ENCODE results near the gene GOLGA2. TPM values are rescaled to one million over a fixed set of nuclear protein-coding genes. Genes with fewer than 3 reads are reported as not detected.

The GOLGA2 gene
- polyA plus RNA-seq, 1 of the 3 experiments (the other 2 are of a cell fraction): 103 TPM

DNA sequence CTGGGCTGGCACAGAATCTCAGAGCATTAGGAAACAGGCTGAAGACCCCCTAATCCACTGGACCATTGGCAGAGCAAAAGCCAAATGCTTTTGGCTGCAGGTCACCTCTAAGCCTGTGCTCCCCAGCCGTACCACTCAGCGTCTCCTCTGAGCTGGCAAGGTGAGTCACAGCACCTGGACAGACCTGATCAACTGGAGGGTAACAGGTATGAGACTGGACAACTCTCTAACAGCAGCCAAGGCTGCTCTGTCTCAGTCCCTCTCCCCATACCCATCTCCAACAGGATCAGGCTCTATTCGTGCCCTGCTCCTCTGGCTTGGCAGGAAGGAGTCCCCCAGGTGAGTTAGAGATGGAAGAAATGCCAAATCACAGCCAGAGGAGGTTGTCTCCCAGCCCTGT is 4.7 kb downstream of the GOLGA2 start:
- Histone ChIP-seq H3K27ac (ENCODE audit: low read depth in 2 of 2, low read length in 1 of 2) (no peak overlapping the region), H4K20me1 (ENCODE audit: insufficient read depth) (peaks cover 19% of the 10 kb centered on the region; the same call in 1 of the 2 replicates), H3K36me3 (replicated peaks in 1 of 2; ENCODE audit: control insufficient read depth in 1 of 2, insufficient read depth in 2 of 2, low read length in 1 of 2) (peaks cover 45 to 56% of the 10 kb centered on the region in 2 experiments), H3K4me3 (ENCODE audit: low read depth in 2 of 2, low read length in 1 of 2) (no peak overlapping the region), H3K4me2 (no peak overlapping the region), H3K9ac (no peak overlapping the region), H2AFZ (ENCODE audit: low read depth) (no peak overlapping the region), H3K9me3 (no peaks in the 10 kb centered on the region), H3K27me3 (ENCODE audit: insufficient read depth) (no peaks in the 10 kb centered on the region), H3F3A (replicated peaks; ENCODE audit: insufficient read depth) (peaks cover 3% of the 10 kb centered on the region), H3K79me2 (ENCODE audit: insufficient read depth) (peaks cover 42% of the 10 kb centered on the region), H3K9me2 (no peaks in the 10 kb centered on the region), H3K4me1 (ENCODE audit: control insufficient read depth in 1 of 2, insufficient read depth in 2 of 2, low read depth in 1 of 2, low read length in 1 of 2) (peaks cover 0 to 10% of the 10 kb centered on the region in 2 experiments; a peak in 1 of 4 replicates)
- CTCF ChIA-PET: no interaction called here
- POLR2A ChIA-PET: no interaction called here
- 100% methylated on average over 1 of the region's 3 CpGs for WGBS (ENCODE audit: low lambda C conversion rate)
- no peak for DNase-seq
- TF ChIP-seq RFX5 (IDR thresholded peaks at IDR 0.05; ENCODE audit: low read length) (no peak), RXRA (IDR thresholded peaks at IDR 0.05; ENCODE audit: borderline replicate concordance, low read depth) (no peak), REST (IDR thresholded peaks at IDR 0.05; ENCODE audit: low read depth, low read length) (no peak), USF2 (IDR thresholded peaks at IDR 0.05; ENCODE audit: borderline replicate concordance, low read depth, low read length) (no peak)
- TF ChIP-seq, protein P1, sequence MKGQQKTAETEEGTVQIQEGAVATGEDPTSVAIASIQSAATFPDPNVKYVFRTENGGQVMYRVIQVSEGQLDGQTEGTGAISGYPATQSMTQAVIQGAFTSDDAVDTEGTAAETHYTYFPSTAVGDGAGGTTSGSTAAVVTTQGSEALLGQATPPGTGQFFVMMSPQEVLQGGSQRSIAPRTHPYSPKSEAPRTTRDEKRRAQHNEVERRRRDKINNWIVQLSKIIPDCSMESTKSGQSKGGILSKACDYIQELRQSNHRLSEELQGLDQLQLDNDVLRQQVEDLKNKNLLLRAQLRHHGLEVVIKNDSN (IDR thresholded peaks at IDR 0.05; ENCODE audit: borderline replicate concordance, low read depth): no peak

DNA sequence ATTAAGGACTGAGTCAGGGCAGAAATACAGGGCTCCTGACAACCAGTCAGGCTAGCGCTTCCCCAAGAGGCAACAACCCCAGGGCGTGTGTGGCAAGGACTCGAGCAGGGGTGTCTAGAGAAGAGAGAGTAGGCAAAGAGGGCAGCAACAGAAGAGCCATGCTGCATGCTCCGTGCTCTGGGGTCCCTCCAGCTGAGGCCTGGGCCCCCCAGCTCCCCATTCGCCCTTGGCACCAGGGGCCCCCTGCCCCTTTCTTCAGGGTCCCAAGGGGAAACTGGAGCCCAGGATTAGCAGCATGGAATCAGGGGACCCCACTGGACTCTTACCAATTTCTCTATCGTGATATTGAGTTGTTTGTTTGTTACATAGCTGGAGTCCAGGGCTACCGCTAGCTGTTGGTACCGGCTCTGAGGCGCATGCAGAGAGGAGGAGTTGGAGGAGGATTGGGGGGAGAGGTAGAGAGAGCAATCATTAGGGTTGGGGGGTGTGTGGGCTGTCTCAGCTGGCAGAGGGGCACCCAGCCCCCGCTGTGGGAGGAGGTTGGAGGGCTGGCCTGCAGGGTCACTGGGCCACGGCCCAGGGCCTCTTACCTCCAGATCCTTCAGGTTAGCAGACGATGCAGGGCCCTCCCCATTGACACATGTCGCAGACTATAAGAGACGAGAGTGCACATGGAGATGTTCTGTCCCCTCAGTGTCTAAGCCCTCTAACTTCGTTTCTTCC is 8.8 kb downstream of the GOLGA2 start:
- no peak for DNase-seq
- peaks cover 4% of the 10 kb centered on the region for H3K79me2 ChIP-seq (ENCODE audit: insufficient read depth)
- POLR2A ChIA-PET: no interaction called here
- H3K9me3 ChIP-seq: no peaks in the 10 kb centered on the region
- CTCF ChIA-PET: interaction anchor here (1.3 kb wide), 1 partner anchor 74 kb away, joined by 4 read pairs; no protein-coding TSS in a partner anchor
- no peaks in the 10 kb centered on the region for H3K9me2 ChIP-seq
- TF ChIP-seq RXRA (IDR thresholded peaks at IDR 0.05; ENCODE audit: borderline replicate concordance, low read depth) (no peak), MXI1 (IDR thresholded peaks at IDR 0.05; ENCODE audit: low read depth, low read length) (no peak), POLR2AphosphoS5 (IDR thresholded peaks at IDR 0.05; ENCODE audit: low read depth, low read length) (no peak), SIN3A (IDR thresholded peaks at IDR 0.05; ENCODE audit: borderline replicate concordance, low read depth, low read length) (no peak), USF2 (IDR thresholded peaks at IDR 0.05; ENCODE audit: borderline replicate concordance, low read depth, low read length) (no peak), RAD21 (IDR thresholded peaks at IDR 0.05; ENCODE audit: low read length) (no peak), CHD2 (IDR thresholded peaks at IDR 0.05; ENCODE audit: low read length, partially characterized antibody) (no peak), GATA2 (CRISPR knock-in tag; IDR thresholded peaks at IDR 0.05) (no peak), FOXJ3 (CRISPR knock-in tag; IDR thresholded peaks at IDR 0.05) (no peak), EP300 (IDR thresholded peaks at IDR 0.05; ENCODE audit: borderline replicate concordance in 1 of 2, low read depth in 1 of 2, low read length in 1 of 2) (no peak), NFIC (IDR thresholded peaks at IDR 0.05; ENCODE audit: borderline replicate concordance) (no peak), TCF12 (IDR thresholded peaks at IDR 0.05) (no peak), FOXM1 (IDR thresholded peaks at IDR 0.05; ENCODE audit: low read depth) (no peak)
- TF ChIP-seq, protein P1 (IDR thresholded peaks at IDR 0.05; ENCODE audit: borderline replicate concordance, low read depth): no peak
- no peak overlapping the region for H3K27ac ChIP-seq (ENCODE audit: low read depth in 2 of 2, low read length in 1 of 2)
- 0 out of 2 replicates have a peak, but pooled peaks cover 5% of the 10 kb centered on the region for H4K20me1 ChIP-seq (ENCODE audit: insufficient read depth)
- H2AFZ ChIP-seq (ENCODE audit: low read depth): no peak overlapping the region
- no peak overlapping the region for H3K9ac ChIP-seq
- 96% methylated on average over 13 of the region's 15 CpGs for WGBS (ENCODE audit: low lambda C conversion rate)
- H3K36me3 ChIP-seq (replicated peaks in 1 of 2; ENCODE audit: control insufficient read depth in 1 of 2, insufficient read depth in 2 of 2, low read length in 1 of 2): peaks cover 34 to 63% of the 10 kb centered on the region in 2 experiments
- H3K27me3 ChIP-seq (ENCODE audit: insufficient read depth): no peaks in the 10 kb centered on the region
- H3K4me1 ChIP-seq (ENCODE audit: control insufficient read depth in 1 of 2, insufficient read depth in 2 of 2, low read depth in 1 of 2, low read length in 1 of 2): no peaks in the 10 kb centered on the region
- H3K4me3 ChIP-seq (ENCODE audit: low read depth in 2 of 2, low read length in 1 of 2): no peak overlapping the region
- peaks cover 3% of the 10 kb centered on the region for H3F3A ChIP-seq (replicated peaks; ENCODE audit: insufficient read depth)
- H3K4me2 ChIP-seq: no peak overlapping the region
